HEK293 (cell line): ENCODE results near the gene TTC7B.

ENCODE experiments used
- CTCF ChIA-PET: fragments of 350-600 bp; formaldehyde crosslinking; extraction: SDS; loops from one replicate; lab custom pipeline; 2021; ENCODE audit warnings: antibody characterized with exemption; lab: Yijun Ruan, JAX
- POLR2A ChIA-PET: fragments of 300-600 bp; formaldehyde crosslinking; extraction: SDS; loops from one replicate; lab custom pipeline; 2020; ENCODE audit warnings: antibody characterized with exemption, inconsistent platforms; lab: Yijun Ruan, JAX
- H3K27ac ChIP-seq: fragments of 200-500 bp; sonication (Bioruptor generic); 2 replicates; pipeline ENCODE4 v1.5.1; 2014; ENCODE audit warnings: low read depth, low read length, control low read depth, inconsistent platforms; ENCODE audit errors: extremely low read depth
- H3K36me3 ChIP-seq, 2 experiments: fragments of 200-500 bp in 1 of 2; sonication (Bioruptor generic) in 1 of 2; 1 replicate in 1 of 2; 2 replicates in 1 of 2; pipeline ENCODE4 v1.5.1; 2014 to 2017; ENCODE audit warnings: inconsistent platforms in 2 of 2, low read length in 2 of 2; ENCODE audit not compliant: control insufficient read depth in 2 of 2, insufficient read depth in 1 of 2
- H3K4me1 ChIP-seq: fragments of 200-500 bp; sonication (Bioruptor generic); 2 replicates; pipeline ENCODE4 v1.5.1; 2014; ENCODE audit warnings: mild to moderate bottlenecking, low read length, inconsistent platforms; ENCODE audit not compliant: control insufficient read depth, insufficient read depth
- H3K4me3 ChIP-seq: 2 replicates; pipeline ENCODE4 v1.5.1; 2011; ENCODE audit warnings: low read depth, mild to moderate bottlenecking, control low read depth, low read length, moderate library complexity
- H3K9me3 ChIP-seq: fragments of 200-500 bp; sonication (Bioruptor generic); 2 replicates; pipeline ENCODE4 v1.5.1; 2014; ENCODE audit warnings: low read depth, low read length, inconsistent platforms; ENCODE audit not compliant: control insufficient read depth, insufficient read depth
- GLIS1 ChIP-seq: fragments of 450-650 bp; formaldehyde crosslinking; IDR thresholded peaks from 2 replicates; pipeline ENCODE4 v1.5.1; 2016; ENCODE audit warnings: missing biosample characterization, missing genetic modification characterization
- MZF1 ChIP-seq: fragments of 450-650 bp; formaldehyde crosslinking; IDR thresholded peaks from 2 replicates; pipeline ENCODE4 v1.5.1; 2017; ENCODE audit warnings: missing biosample characterization, missing genetic modification characterization, borderline replicate concordance
- RBAK ChIP-seq: fragments of 450-650 bp; formaldehyde crosslinking; IDR thresholded peaks from 2 replicates; pipeline ENCODE4 v1.5.1; 2016; ENCODE audit warnings: missing biosample characterization, missing genetic modification characterization
- ZBTB17 ChIP-seq: fragments of 450-650 bp; formaldehyde crosslinking; IDR thresholded peaks from 2 replicates; pipeline ENCODE4 v1.5.1; 2016; ENCODE audit warnings: missing biosample characterization, missing genetic modification characterization
- ZBTB20 ChIP-seq: fragments of 450-650 bp; formaldehyde crosslinking; IDR thresholded peaks from 2 replicates; pipeline ENCODE4 v1.5.1; 2016; ENCODE audit warnings: missing biosample characterization, missing genetic modification characterization
- ZBTB8A ChIP-seq: fragments of 450-650 bp; formaldehyde crosslinking; IDR thresholded peaks from 2 replicates; pipeline ENCODE4 v1.5.1; 2016; ENCODE audit warnings: missing biosample characterization, missing genetic modification characterization
- ZNF114 ChIP-seq: fragments of 450-650 bp; formaldehyde crosslinking; IDR thresholded peaks from 2 replicates; pipeline ENCODE4 v1.5.0; 2017; ENCODE audit warnings: missing biosample characterization, missing genetic modification characterization
- ZNF174 ChIP-seq: fragments of 450-650 bp; formaldehyde crosslinking; IDR thresholded peaks from 2 replicates; pipeline ENCODE4 v1.5.0; 2017; ENCODE audit warnings: missing biosample characterization, mild to moderate bottlenecking, missing genetic modification characterization
- ZNF521 ChIP-seq: fragments of 450-650 bp; formaldehyde crosslinking; IDR thresholded peaks from 2 replicates; pipeline ENCODE4 v1.5.1; 2017; ENCODE audit warnings: missing biosample characterization, mild to moderate bottlenecking, missing genetic modification characterization
- ZNF624 ChIP-seq: fragments of 450-650 bp; formaldehyde crosslinking; IDR thresholded peaks from 2 replicates; pipeline ENCODE4 v1.5.1; 2017; ENCODE audit warnings: missing biosample characterization, missing genetic modification characterization
- ZNF626 ChIP-seq: fragments of 450-650 bp; sonication (Bioruptor Pico); formaldehyde crosslinking; IDR thresholded peaks from 2 replicates; pipeline ENCODE4 v1.5.1; 2018; ENCODE audit warnings: missing biosample characterization, missing genetic modification characterization, inconsistent platforms
- ZNF660 ChIP-seq: fragments of 450-650 bp; IDR thresholded peaks from 2 replicates; pipeline ENCODE4 v1.5.1; 2018; ENCODE audit warnings: missing biosample characterization, mild to moderate bottlenecking, missing genetic modification characterization
- ZNF776 ChIP-seq: fragments of 450-650 bp; formaldehyde crosslinking; IDR thresholded peaks from 2 replicates; pipeline ENCODE4 v1.5.0; 2017; ENCODE audit warnings: missing biosample characterization, missing genetic modification characterization, borderline replicate concordance
- ZNF777 ChIP-seq: fragments of 450-650 bp; formaldehyde crosslinking; IDR thresholded peaks from 2 replicates; pipeline ENCODE4 v1.5.1; 2017; ENCODE audit warnings: missing biosample characterization, missing genetic modification characterization, borderline replicate concordance
- ZSCAN23 ChIP-seq: fragments of 450-650 bp; formaldehyde crosslinking; IDR thresholded peaks from 2 replicates; pipeline ENCODE4 v1.5.1; 2016; ENCODE audit warnings: missing biosample characterization, missing genetic modification characterization
- ZSCAN30 ChIP-seq: fragments of 450-650 bp; IDR thresholded peaks from 2 replicates; pipeline ENCODE4 v1.5.1; 2018; ENCODE audit warnings: missing biosample characterization, mild to moderate bottlenecking, missing genetic modification characterization, moderate library complexity
- TF ChIP-seq, protein P1 (sequence below): fragments of 450-650 bp; formaldehyde crosslinking; IDR thresholded peaks from 2 replicates; pipeline ENCODE4 v1.5.1; 2016; ENCODE audit warnings: missing biosample characterization, missing genetic modification characterization
- TF ChIP-seq, protein P2 (sequence below): fragments of 450-650 bp; formaldehyde crosslinking; IDR thresholded peaks from 2 replicates; pipeline ENCODE4 v1.5.1; 2016; ENCODE audit warnings: missing biosample characterization, missing genetic modification characterization
- TF ChIP-seq, protein P3 (sequence below): fragments of 450-650 bp; formaldehyde crosslinking; IDR thresholded peaks from 2 replicates; pipeline ENCODE4 v1.5.1; 2017; ENCODE audit warnings: missing biosample characterization, missing genetic modification characterization
- TF ChIP-seq, protein P4 (sequence below): fragments of 450-650 bp; formaldehyde crosslinking; IDR thresholded peaks from 2 replicates; pipeline ENCODE4 v1.5.1; 2016; ENCODE audit warnings: missing biosample characterization, missing genetic modification characterization, low read depth
- TF ChIP-seq, protein P5 (sequence below): fragments of 450-650 bp; formaldehyde crosslinking; IDR thresholded peaks from 2 replicates; pipeline ENCODE4 v1.5.1; 2017; ENCODE audit warnings: missing biosample characterization, missing genetic modification characterization
- TF ChIP-seq, protein P6 (sequence below): fragments of 450-650 bp; formaldehyde crosslinking; IDR thresholded peaks from 2 replicates; pipeline ENCODE4 v1.5.1; 2016; ENCODE audit warnings: missing biosample characterization, missing genetic modification characterization

TTC7B gene

DNA sequence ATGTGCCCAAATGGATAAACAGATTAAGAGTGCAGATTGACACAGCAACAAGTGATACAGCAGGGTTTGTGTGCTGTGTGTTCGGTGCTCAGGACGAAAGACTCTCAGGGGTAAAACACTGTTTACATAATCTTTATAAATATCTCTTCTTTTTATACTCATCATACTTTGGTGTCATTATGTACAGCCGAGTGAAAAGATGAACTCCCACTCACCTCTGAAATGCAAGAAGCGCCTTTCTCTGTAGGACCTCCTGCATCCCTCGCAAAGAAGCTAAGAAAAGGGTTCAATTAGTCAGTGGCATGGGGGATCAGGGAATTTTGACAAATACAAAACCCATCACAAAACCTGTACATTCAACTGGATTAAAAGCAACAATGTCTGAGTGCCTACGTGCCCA lies 163.6 kb downstream of the TTC7B start (continued):
- TF ChIP-seq, protein P1, sequence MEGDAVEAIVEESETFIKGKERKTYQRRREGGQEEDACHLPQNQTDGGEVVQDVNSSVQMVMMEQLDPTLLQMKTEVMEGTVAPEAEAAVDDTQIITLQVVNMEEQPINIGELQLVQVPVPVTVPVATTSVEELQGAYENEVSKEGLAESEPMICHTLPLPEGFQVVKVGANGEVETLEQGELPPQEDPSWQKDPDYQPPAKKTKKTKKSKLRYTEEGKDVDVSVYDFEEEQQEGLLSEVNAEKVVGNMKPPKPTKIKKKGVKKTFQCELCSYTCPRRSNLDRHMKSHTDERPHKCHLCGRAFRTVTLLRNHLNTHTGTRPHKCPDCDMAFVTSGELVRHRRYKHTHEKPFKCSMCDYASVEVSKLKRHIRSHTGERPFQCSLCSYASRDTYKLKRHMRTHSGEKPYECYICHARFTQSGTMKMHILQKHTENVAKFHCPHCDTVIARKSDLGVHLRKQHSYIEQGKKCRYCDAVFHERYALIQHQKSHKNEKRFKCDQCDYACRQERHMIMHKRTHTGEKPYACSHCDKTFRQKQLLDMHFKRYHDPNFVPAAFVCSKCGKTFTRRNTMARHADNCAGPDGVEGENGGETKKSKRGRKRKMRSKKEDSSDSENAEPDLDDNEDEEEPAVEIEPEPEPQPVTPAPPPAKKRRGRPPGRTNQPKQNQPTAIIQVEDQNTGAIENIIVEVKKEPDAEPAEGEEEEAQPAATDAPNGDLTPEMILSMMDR = no peak
- TF ChIP-seq RBAK (tag by site-specific recombination) = no peak
- no peak for TF ChIP-seq ZSCAN30 (tag by site-specific recombination)
- TF ChIP-seq ZNF521 (tag by site-specific recombination) = no peak
- TF ChIP-seq ZNF626 = no peak
- no peak for TF ChIP-seq ZBTB17 (tag by site-specific recombination)
- TF ChIP-seq, protein P2, sequence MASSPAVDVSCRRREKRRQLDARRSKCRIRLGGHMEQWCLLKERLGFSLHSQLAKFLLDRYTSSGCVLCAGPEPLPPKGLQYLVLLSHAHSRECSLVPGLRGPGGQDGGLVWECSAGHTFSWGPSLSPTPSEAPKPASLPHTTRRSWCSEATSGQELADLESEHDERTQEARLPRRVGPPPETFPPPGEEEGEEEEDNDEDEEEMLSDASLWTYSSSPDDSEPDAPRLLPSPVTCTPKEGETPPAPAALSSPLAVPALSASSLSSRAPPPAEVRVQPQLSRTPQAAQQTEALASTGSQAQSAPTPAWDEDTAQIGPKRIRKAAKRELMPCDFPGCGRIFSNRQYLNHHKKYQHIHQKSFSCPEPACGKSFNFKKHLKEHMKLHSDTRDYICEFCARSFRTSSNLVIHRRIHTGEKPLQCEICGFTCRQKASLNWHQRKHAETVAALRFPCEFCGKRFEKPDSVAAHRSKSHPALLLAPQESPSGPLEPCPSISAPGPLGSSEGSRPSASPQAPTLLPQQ = no peak
- no peak for TF ChIP-seq ZBTB8A

DNA sequence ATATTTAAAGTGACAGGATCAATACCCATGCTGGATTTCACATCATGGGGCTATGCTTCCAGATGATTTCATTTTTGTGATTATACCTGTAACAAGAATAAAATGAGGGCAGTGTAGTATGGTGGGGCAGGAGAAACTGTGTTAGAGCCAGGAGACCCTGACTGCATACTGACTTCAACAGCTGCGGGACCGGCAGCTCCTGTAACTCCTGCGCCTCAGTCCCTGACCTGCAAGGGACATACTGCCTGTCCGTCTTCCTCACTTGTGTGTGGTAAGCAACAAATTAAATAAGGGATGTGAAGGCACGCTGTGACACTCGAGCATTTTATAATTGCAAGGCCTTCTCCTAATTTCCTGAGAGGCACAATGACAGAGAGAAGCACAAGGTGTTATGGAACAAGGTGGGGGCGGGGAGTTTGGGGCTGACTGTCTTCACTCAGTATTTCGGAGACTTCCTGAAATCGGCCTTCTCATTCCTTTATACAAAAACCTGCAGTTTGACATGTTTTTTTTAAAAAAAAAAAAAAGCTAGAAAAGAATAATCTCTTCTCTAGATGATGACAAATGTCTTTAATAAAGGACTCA lies 164.2 kb downstream of the TTC7B start:
- POLR2A ChIA-PET = no interaction called here
- Histone ChIP-seq H3K27ac (no peak overlapping the region), H3K9me3 (no peaks in the 10 kb centered on the region), H3K36me3 (peaks cover 0 to 50% of the 10 kb centered on the region in 2 experiments; a peak in 2 of 3 replicates)
- TF ChIP-seq ZNF777 (no peak), MZF1 (no peak), ZNF174 (tag by site-specific recombination) (no peak), ZSCAN23 (no peak)
- TF ChIP-seq, protein P3, sequence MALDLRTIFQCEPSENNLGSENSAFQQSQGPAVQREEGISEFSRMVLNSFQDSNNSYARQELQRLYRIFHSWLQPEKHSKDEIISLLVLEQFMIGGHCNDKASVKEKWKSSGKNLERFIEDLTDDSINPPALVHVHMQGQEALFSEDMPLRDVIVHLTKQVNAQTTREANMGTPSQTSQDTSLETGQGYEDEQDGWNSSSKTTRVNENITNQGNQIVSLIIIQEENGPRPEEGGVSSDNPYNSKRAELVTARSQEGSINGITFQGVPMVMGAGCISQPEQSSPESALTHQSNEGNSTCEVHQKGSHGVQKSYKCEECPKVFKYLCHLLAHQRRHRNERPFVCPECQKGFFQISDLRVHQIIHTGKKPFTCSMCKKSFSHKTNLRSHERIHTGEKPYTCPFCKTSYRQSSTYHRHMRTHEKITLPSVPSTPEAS (tag by site-specific recombination) = no peak
- TF ChIP-seq, all 188 proteins: peak for 0
- Histone ChIP-seq H3K4me1 (no peaks in the 10 kb centered on the region), H3K4me3 (no peak overlapping the region)
- CTCF ChIA-PET = interaction anchor here (1.5 kb wide), 1 partner anchor 45 kb away, joined by 4 read pairs; no protein-coding TSS in a partner anchor

DNA sequence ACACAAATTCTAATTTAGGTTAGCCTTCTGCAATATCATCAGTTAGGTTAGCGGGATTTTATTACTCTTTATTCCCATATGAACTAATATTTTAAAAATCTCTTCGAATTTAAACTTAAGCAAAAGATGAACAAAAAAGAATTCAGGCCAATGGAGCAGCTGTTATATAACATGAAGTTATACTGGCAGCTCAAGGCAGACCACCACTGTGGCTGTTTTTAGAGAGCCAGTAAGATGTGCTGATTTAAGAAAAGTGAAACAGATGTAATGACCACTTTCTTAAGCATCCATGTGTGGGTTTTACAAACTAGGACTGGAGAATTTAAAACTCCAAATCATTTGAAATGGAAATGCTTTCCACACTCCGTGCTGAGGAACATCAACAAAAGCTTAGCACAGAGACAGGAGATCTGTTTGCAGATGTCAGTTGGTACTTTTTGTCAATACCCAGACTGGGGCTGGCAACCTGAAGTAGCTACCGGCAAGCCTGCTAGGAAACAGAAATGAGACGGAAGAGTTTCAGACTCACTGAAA lies 164.9 kb downstream of the TTC7B start:
- H3K27ac ChIP-seq = no peak overlapping the region
- CTCF ChIA-PET = no interaction called here
- H3K9me3 ChIP-seq = no peaks in the 10 kb centered on the region
- POLR2A ChIA-PET = no interaction called here
- peaks cover 0 to 47% of the 10 kb centered on the region in 2 experiments; a peak in 1 of 3 replicates for H3K36me3 ChIP-seq
- no peaks in the 10 kb centered on the region for H3K4me1 ChIP-seq
- H3K4me3 ChIP-seq = no peak overlapping the region
- TF ChIP-seq, protein P3 (tag by site-specific recombination) = no peak
- TF ChIP-seq GLIS1 (tag by site-specific recombination) (no peak), ZNF624 (no peak), ZNF660 (tag by site-specific recombination) (no peak), ZBTB20 (tag by site-specific recombination) (no peak), ZNF114 (no peak), ZNF776 (no peak)
- TF ChIP-seq, protein P4, sequence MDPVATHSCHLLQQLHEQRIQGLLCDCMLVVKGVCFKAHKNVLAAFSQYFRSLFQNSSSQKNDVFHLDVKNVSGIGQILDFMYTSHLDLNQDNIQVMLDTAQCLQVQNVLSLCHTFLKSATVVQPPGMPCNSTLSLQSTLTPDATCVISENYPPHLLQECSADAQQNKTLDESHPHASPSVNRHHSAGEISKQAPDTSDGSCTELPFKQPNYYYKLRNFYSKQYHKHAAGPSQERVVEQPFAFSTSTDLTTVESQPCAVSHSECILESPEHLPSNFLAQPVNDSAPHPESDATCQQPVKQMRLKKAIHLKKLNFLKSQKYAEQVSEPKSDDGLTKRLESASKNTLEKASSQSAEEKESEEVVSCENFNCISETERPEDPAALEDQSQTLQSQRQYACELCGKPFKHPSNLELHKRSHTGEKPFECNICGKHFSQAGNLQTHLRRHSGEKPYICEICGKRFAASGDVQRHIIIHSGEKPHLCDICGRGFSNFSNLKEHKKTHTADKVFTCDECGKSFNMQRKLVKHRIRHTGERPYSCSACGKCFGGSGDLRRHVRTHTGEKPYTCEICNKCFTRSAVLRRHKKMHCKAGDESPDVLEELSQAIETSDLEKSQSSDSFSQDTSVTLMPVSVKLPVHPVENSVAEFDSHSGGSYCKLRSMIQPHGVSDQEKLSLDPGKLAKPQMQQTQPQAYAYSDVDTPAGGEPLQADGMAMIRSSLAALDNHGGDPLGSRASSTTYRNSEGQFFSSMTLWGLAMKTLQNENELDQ = no peak
- TF ChIP-seq, protein P5, sequence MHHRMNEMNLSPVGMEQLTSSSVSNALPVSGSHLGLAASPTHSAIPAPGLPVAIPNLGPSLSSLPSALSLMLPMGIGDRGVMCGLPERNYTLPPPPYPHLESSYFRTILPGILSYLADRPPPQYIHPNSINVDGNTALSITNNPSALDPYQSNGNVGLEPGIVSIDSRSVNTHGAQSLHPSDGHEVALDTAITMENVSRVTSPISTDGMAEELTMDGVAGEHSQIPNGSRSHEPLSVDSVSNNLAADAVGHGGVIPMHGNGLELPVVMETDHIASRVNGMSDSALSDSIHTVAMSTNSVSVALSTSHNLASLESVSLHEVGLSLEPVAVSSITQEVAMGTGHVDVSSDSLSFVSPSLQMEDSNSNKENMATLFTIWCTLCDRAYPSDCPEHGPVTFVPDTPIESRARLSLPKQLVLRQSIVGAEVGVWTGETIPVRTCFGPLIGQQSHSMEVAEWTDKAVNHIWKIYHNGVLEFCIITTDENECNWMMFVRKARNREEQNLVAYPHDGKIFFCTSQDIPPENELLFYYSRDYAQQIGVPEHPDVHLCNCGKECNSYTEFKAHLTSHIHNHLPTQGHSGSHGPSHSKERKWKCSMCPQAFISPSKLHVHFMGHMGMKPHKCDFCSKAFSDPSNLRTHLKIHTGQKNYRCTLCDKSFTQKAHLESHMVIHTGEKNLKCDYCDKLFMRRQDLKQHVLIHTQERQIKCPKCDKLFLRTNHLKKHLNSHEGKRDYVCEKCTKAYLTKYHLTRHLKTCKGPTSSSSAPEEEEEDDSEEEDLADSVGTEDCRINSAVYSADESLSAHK = no peak
- TF ChIP-seq, protein P6, sequence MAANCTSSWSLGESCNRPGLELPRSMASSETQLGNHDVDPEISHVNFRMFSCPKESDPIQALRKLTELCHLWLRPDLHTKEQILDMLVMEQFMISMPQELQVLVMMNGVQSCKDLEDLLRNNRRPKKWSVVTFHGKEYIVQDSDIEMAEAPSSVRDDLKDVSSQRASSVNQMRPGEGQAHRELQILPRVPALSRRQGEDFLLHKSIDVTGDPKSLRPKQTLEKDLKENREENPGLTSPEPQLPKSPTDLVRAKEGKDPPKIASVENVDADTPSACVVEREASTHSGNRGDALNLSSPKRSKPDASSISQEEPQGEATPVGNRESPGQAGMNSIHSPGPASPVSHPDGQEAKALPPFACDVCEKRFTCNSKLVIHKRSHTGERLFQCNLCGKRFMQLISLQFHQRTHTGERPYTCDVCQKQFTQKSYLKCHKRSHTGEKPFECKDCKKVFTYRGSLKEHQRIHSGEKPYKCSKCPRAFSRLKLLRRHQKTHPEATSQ = no peak
